Measurements from ENCODE around the gene DDX6.

The DDX6 gene

GRCh38 chr11:118818130-118818529 is 27.2 kb upstream of the DDX6 start:
- TF ChIP-seq EZH2 (IDR thresholded peaks at IDR 0.05; ENCODE audit: borderline replicate concordance, low read length), result no peak
- TF ChIP-seq, protein P1, sequence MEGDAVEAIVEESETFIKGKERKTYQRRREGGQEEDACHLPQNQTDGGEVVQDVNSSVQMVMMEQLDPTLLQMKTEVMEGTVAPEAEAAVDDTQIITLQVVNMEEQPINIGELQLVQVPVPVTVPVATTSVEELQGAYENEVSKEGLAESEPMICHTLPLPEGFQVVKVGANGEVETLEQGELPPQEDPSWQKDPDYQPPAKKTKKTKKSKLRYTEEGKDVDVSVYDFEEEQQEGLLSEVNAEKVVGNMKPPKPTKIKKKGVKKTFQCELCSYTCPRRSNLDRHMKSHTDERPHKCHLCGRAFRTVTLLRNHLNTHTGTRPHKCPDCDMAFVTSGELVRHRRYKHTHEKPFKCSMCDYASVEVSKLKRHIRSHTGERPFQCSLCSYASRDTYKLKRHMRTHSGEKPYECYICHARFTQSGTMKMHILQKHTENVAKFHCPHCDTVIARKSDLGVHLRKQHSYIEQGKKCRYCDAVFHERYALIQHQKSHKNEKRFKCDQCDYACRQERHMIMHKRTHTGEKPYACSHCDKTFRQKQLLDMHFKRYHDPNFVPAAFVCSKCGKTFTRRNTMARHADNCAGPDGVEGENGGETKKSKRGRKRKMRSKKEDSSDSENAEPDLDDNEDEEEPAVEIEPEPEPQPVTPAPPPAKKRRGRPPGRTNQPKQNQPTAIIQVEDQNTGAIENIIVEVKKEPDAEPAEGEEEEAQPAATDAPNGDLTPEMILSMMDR (IDR thresholded peaks at IDR 0.05; ENCODE audit: low read length), result no peak
- H3K4me3 ChIP-seq (ENCODE audit: low read depth, low read length, poor library complexity, severe bottlenecking), result no peak overlapping the region
- H3K27me3 ChIP-seq (ENCODE audit: insufficient read depth, low read length), result no peaks in the 10 kb centered on the region
- no peaks in the 10 kb centered on the region for H3K79me2 ChIP-seq (ENCODE audit: insufficient read depth, low read length)
- no peak overlapping the region for H3K9ac ChIP-seq (ENCODE audit: low read length)
- H3K9me3 ChIP-seq (ENCODE audit: low read length), result no peaks in the 10 kb centered on the region
- H3K9me2 ChIP-seq (ENCODE audit: low read depth, low read length), result no peaks in the 10 kb centered on the region
- no peak overlapping the region for H3K4me2 ChIP-seq (ENCODE audit: low read length)
- H3K27ac ChIP-seq (ENCODE audit: low read depth, low read length, poor library complexity, severe bottlenecking), result peak overlapping the region; percentile 99
- H3K36me3 ChIP-seq (ENCODE audit: insufficient read depth, low read length), result no peaks in the 10 kb centered on the region
- no peaks in the 10 kb centered on the region for H4K20me1 ChIP-seq (ENCODE audit: insufficient read depth, low read length)
- no peak overlapping the region for H2AFZ ChIP-seq (ENCODE audit: low read length)
- no peaks in the 10 kb centered on the region for H3F3A ChIP-seq (ENCODE audit: insufficient read depth, low read length)
- H3K4me1 ChIP-seq (ENCODE audit: insufficient read depth, low read length, severe bottlenecking), result peaks cover 52% of the 10 kb centered on the region

DNA sequence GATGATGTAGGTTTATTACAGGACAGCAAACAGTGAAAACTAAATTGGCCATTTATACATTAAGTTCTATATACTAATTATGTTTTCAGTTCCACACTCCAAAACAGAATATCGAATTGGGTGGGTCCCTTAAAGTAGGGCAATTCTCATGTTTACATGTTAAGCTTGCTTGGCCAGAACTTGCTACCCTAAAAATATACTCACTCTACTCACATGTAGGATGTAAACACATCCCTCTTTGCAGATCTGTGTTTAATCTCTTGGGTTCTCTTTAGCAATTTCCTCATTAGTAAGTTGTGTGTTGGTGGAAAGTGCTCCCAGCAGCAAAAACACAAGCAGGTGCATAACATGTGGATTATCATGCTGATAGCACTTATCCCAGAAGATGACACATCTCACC is 22.6 kb upstream of the DDX6 start:
- Histone ChIP-seq H3K9ac (ENCODE audit: low read length) (no peak overlapping the region), H3K27ac (ENCODE audit: low read depth, low read length, poor library complexity, severe bottlenecking) (peak overlapping the region; percentile 12), H3K4me1 (ENCODE audit: insufficient read depth, low read length, severe bottlenecking) (peaks cover 21% of the 10 kb centered on the region), H2AFZ (ENCODE audit: low read length) (no peak overlapping the region), H3K36me3 (ENCODE audit: insufficient read depth, low read length) (no peaks in the 10 kb centered on the region), H3K4me3 (ENCODE audit: low read depth, low read length, poor library complexity, severe bottlenecking) (no peak overlapping the region), H4K20me1 (ENCODE audit: insufficient read depth, low read length) (no peaks in the 10 kb centered on the region), H3K79me2 (ENCODE audit: insufficient read depth, low read length) (no peaks in the 10 kb centered on the region), H3K9me2 (ENCODE audit: low read depth, low read length) (no peaks in the 10 kb centered on the region), H3K27me3 (ENCODE audit: insufficient read depth, low read length) (no peaks in the 10 kb centered on the region), H3K4me2 (ENCODE audit: low read length) (no peak overlapping the region), H3K9me3 (ENCODE audit: low read length) (no peaks in the 10 kb centered on the region), H3F3A (ENCODE audit: insufficient read depth, low read length) (no peaks in the 10 kb centered on the region)
- no peak for TF ChIP-seq EZH2 (IDR thresholded peaks at IDR 0.05; ENCODE audit: borderline replicate concordance, low read length)
- TF ChIP-seq, protein P1 (IDR thresholded peaks at IDR 0.05; ENCODE audit: low read length), result no peak

DNA sequence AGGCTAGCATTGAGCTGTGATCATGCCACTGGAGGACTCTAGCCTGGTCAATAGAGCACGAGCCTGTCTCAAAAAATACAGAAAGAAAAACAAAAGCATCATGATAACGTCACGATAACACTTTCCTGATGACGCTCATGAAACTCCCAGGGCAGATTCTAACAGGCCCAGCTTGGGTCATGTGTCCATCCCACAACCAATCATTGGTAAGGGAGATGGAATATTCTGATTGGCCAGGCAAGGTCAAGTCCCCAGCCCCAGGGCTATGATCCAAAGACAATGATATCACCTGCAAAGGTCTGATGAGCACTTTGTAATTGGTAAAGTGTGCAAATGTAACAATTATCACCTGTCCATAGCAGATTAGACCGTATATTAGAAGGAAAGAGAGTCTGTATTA is 21.5 kb upstream of the DDX6 start:
- Histone ChIP-seq H4K20me1 (ENCODE audit: insufficient read depth, low read length) (no peaks in the 10 kb centered on the region), H3K9me3 (ENCODE audit: low read length) (no peaks in the 10 kb centered on the region), H3K9ac (ENCODE audit: low read length) (no peak overlapping the region), H3K27ac (ENCODE audit: low read depth, low read length, poor library complexity, severe bottlenecking) (no peak overlapping the region), H3K79me2 (ENCODE audit: insufficient read depth, low read length) (no peaks in the 10 kb centered on the region), H3K4me3 (ENCODE audit: low read depth, low read length, poor library complexity, severe bottlenecking) (no peak overlapping the region), H3K4me1 (ENCODE audit: insufficient read depth, low read length, severe bottlenecking) (peaks cover 21% of the 10 kb centered on the region), H2AFZ (ENCODE audit: low read length) (no peak overlapping the region), H3K36me3 (ENCODE audit: insufficient read depth, low read length) (no peaks in the 10 kb centered on the region), H3K4me2 (ENCODE audit: low read length) (no peak overlapping the region), H3F3A (ENCODE audit: insufficient read depth, low read length) (no peaks in the 10 kb centered on the region), H3K27me3 (ENCODE audit: insufficient read depth, low read length) (no peaks in the 10 kb centered on the region), H3K9me2 (ENCODE audit: low read depth, low read length) (no peaks in the 10 kb centered on the region)
- TF ChIP-seq, protein P1 (IDR thresholded peaks at IDR 0.05; ENCODE audit: low read length), result no peak
- TF ChIP-seq EZH2 (IDR thresholded peaks at IDR 0.05; ENCODE audit: borderline replicate concordance, low read length), result no peak

Data from OCI-LY1 (cell line).